ENCODE results near the gene P2RX7. TPM values are rescaled to one million over a fixed set of nuclear protein-coding genes. Genes with fewer than 3 reads are reported as not detected.

P2RX7 gene
- total RNA-seq, 1 donor from 2014 or later, result 0.47 TPM

GRCh38 chr12:121137512-121137911, 4.8 kb downstream of the P2RX7 start:
- Mint-ChIP-seq H3K4me3 (ENCODE audit: unreplicated experiment) (no peak overlapping the region), H3K36me3 (ENCODE audit: low read depth) (peaks cover 4% of the 10 kb centered on the region), H3K27ac (ENCODE audit: unreplicated experiment) (no peak overlapping the region), H3K27me3 (ENCODE audit: low read depth) (no peaks in the 10 kb centered on the region), H3K9me3 (ENCODE audit: low read depth) (peaks cover 5% of the 10 kb centered on the region), H3K4me1 (ENCODE audit: low read depth) (peaks cover 12% of the 10 kb centered on the region)
- no peak for DNase-seq (ENCODE audit: low spot score)
- no peak for TF ChIP-seq CTCF (IDR thresholded peaks at IDR 0.05)

GRCh38 chr12:121138284-121138683, 5.6 kb downstream of the P2RX7 start:
- no peak for DNase-seq (ENCODE audit: low spot score)
- Mint-ChIP-seq H3K27ac (ENCODE audit: unreplicated experiment) (no peak overlapping the region), H3K4me3 (ENCODE audit: unreplicated experiment) (no peak overlapping the region), H3K36me3 (ENCODE audit: low read depth) (peaks cover 5% of the 10 kb centered on the region), H3K27me3 (ENCODE audit: low read depth) (no peaks in the 10 kb centered on the region), H3K4me1 (ENCODE audit: low read depth) (peaks cover 5% of the 10 kb centered on the region), H3K9me3 (ENCODE audit: low read depth) (peaks cover 6% of the 10 kb centered on the region)
- no peak for TF ChIP-seq CTCF (IDR thresholded peaks at IDR 0.05)

- H3K36me3 Mint-ChIP-seq (ENCODE audit: low read depth), result peaks cover 5% of the 10 kb centered on the region
- H3K4me3 Mint-ChIP-seq (ENCODE audit: unreplicated experiment), result no peak overlapping the region
- no peak overlapping the region for H3K27ac Mint-ChIP-seq (ENCODE audit: unreplicated experiment)
- H3K4me1 Mint-ChIP-seq (ENCODE audit: low read depth), result peaks cover 4% of the 10 kb centered on the region
- peaks cover 6% of the 10 kb centered on the region for H3K9me3 Mint-ChIP-seq (ENCODE audit: low read depth)
- no peak for DNase-seq (ENCODE audit: low spot score)
- no peaks in the 10 kb centered on the region for H3K27me3 Mint-ChIP-seq (ENCODE audit: low read depth)
- TF ChIP-seq CTCF (IDR thresholded peaks at IDR 0.05), result no peak
These were observed 6.6 kb downstream of the P2RX7 start for GRCh38 chr12:121139286-121139685.

GRCh38 chr12:121142171-121142950, 9.7 kb downstream of the P2RX7 start:
- H3K9me3 Mint-ChIP-seq (ENCODE audit: low read depth), result peaks cover 8% of the 10 kb centered on the region
- no peak for DNase-seq (ENCODE audit: low spot score)
- no peak overlapping the region for H3K4me3 Mint-ChIP-seq (ENCODE audit: unreplicated experiment)
- H3K27ac Mint-ChIP-seq (ENCODE audit: unreplicated experiment), result no peak overlapping the region
- no peak for TF ChIP-seq CTCF (IDR thresholded peaks at IDR 0.05)
- peaks cover 5% of the 10 kb centered on the region for H3K36me3 Mint-ChIP-seq (ENCODE audit: low read depth)
- H3K4me1 Mint-ChIP-seq (ENCODE audit: low read depth), result peaks cover 6% of the 10 kb centered on the region
- no peaks in the 10 kb centered on the region for H3K27me3 Mint-ChIP-seq (ENCODE audit: low read depth)

GRCh38 chr12:121144416-121144914, 11.8 kb downstream of the P2RX7 start:
- H3K27ac Mint-ChIP-seq (ENCODE audit: unreplicated experiment), result peak overlapping the region; percentile 4
- H3K4me3 Mint-ChIP-seq (ENCODE audit: unreplicated experiment), result no peak overlapping the region
- H3K36me3 Mint-ChIP-seq (ENCODE audit: low read depth), result peaks cover 5% of the 10 kb centered on the region
- no peak for DNase-seq (ENCODE audit: low spot score)
- no peak for TF ChIP-seq CTCF (IDR thresholded peaks at IDR 0.05)
- H3K27me3 Mint-ChIP-seq (ENCODE audit: low read depth), result no peaks in the 10 kb centered on the region
- H3K9me3 Mint-ChIP-seq (ENCODE audit: low read depth), result peaks cover 8% of the 10 kb centered on the region
- H3K4me1 Mint-ChIP-seq (ENCODE audit: low read depth), result peaks cover 6% of the 10 kb centered on the region

Measured in chondrocyte (in vitro differentiated cells).